Prostate gland (tissue), 2 donors: ENCODE results near the gene MBIP. TPM values are rescaled to one million over a fixed set of nuclear protein-coding genes. Genes with fewer than 3 reads are reported as not detected.

Experiments
- DNase-seq: peaks from one replicate; pipeline ENCODE4 v3.0.0-alpha.2; 2019; ENCODE audit warnings: low spot score
- H3K27ac ChIP-seq, 2 donors: fragments of 200-600 bp; sonication (generic); 2 replicates each; pipeline ENCODE4 v1.5.1; 2017 to 2019
- H3K27me3 ChIP-seq: fragments of 200-600 bp; sonication (generic); replicated peaks from 2 replicates; pipeline ENCODE4 v1.5.1; 2019; ENCODE audit not compliant: insufficient read depth
- H3K36me3 ChIP-seq, 2 donors: fragments of 200-600 bp; sonication (generic); 1 replicate in 1 of 2; 2 replicates in 1 of 2; pipeline versions ENCODE4 v1.5.1 to v1.8.1; 2017 to 2019
- H3K4me1 ChIP-seq: fragments of 200-600 bp; sonication (generic); replicated peaks from 2 replicates; pipeline ENCODE4 v1.5.1; 2019
- H3K4me3 ChIP-seq, 2 donors: fragments of 200-600 bp; sonication (generic); 2 replicates each; pipeline ENCODE4 v1.5.1; 2017 to 2019
- H3K9me3 ChIP-seq: fragments of 200-600 bp; sonication (generic); 2 replicates; pipeline ENCODE4 v1.5.1; 2017
- CTCF ChIP-seq, 4 experiments: fragments of 200-600 bp in 2 of 4; fragments of 450-650 bp in 2 of 4; sonication (generic) in 2 of 4; IDR thresholded peaks; 1 replicate in 3 of 4; 2 replicates in 1 of 4; pipeline ENCODE4 v1.5.1; 2016 to 2019; ENCODE audit warnings: antibody characterized with exemption in 4 of 4, mild to moderate bottlenecking in 2 of 4, moderate library complexity in 2 of 4
- POLR2A ChIP-seq: fragments of 450-650 bp; IDR thresholded peaks from one replicate; pipeline ENCODE4 v1.6.1; 2016; ENCODE audit warnings: antibody characterized with exemption, mild to moderate bottlenecking
- POLR2AphosphoS5 ChIP-seq: sonication (generic); formaldehyde crosslinking; IDR thresholded peaks from one replicate; pipeline ENCODE4 v1.6.1; 2017; ENCODE audit warnings: antibody characterized with exemption
- WGBS: methylation state at CpG from one replicate; pipeline ENCODE4 v1.1.5; 2018; 5-methylcytosine and 5-hydroxymethylcytosine counted together
- intact Hi-C: fragments of 100-400 bp; cut with DNase I; formaldehyde crosslinking; loops from one replicate; pipeline ENCODE4 v1.14.2; 2022
- total RNA-seq, 2 donors: library from RNA; depleted of rRNA; stranded (reverse); fragments of >200 nt; gene quantifications; one replicate each; pipeline ENCODE4 v1.1.0, GENCODE V29; 2016

MBIP gene, protein sequence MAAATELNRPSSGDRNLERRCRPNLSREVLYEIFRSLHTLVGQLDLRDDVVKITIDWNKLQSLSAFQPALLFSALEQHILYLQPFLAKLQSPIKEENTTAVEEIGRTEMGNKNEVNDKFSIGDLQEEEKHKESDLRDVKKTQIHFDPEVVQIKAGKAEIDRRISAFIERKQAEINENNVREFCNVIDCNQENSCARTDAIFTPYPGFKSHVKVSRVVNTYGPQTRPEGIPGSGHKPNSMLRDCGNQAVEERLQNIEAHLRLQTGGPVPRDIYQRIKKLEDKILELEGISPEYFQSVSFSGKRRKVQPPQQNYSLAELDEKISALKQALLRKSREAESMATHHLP
- 10 to 100 TPM; 15.0 to 17.7 TPM for total RNA-seq

DNA sequence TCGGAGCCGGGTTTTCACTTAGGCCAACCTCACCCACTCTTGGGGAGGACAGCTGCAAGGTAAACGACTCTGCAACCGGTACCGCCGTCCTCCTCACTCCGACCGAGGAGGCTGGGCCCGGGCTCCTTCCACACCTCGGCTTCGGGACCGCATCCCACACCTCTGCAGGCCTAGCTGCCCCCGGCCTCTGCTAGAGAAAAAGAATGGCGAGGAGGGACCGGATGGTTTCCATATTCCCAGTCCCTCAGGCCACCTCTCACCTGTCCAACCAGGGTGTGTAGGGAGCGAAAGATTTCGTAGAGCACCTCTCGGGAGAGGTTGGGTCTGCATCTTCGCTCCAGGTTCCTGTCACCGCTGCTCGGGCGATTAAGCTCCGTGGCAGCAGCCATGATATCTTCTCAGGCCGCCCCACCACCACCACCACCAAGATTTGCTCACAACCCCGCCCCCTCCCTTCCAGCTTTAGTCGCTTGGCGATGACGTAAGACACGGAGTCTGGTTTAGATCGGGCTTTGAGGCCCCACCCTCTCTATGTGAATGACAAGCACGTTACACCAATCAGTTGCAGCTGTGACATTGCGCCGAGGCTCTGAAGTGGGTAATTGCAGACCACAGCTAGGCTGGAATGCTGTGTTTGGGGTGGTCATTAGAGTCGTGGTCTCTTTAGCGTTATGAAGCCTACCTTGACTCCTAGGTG is at the start of gene MBIP:
MBIP (minus strand) TSS at position 438 of the 697 bp plus-strand sequence; CDS start at position 389, 49 bp downstream.
- under 1% methylated on average over 35 of the region's 35 CpGs for WGBS

GRCh38 chr14:36367985-36368774 is 47.7 kb upstream of the MBIP start:
- H3K4me3 ChIP-seq, result no peak overlapping the region
- no peaks in the 10 kb centered on the region for H3K27me3 ChIP-seq
- no peak for DNase-seq
- no peaks in the 10 kb centered on the region for H3K9me3 ChIP-seq
- no peaks in the 10 kb centered on the region for H3K4me1 ChIP-seq
- intact Hi-C loops, result no loop called here
- TF ChIP-seq POLR2AphosphoS5 (no peak), POLR2A (no peak), CTCF (IDR thresholded peaks at IDR 0.05) (no peak)
- no peaks in the 10 kb centered on the region for H3K36me3 ChIP-seq
- 41% methylated on average over 6 of the region's 6 CpGs for WGBS
- H3K27ac ChIP-seq, result no peak overlapping the region

More for the DNA sequence above, at the start of gene MBIP:
- no peaks in the 10 kb centered on the region for H3K27me3 ChIP-seq
- H3K36me3 ChIP-seq, result no peaks in the 10 kb centered on the region
- no peaks in the 10 kb centered on the region for H3K4me1 ChIP-seq
- peak within 1 kb of the TSS; percentile 71 to 83 for H3K4me3 ChIP-seq
- intact Hi-C loops, result no loop called here
- H3K27ac ChIP-seq, result peak within 1 kb of the TSS; percentile 83 to 87
- TF ChIP-seq CTCF (IDR thresholded peaks at IDR 0.05) (no peak), POLR2A (peak; percentile 63), POLR2AphosphoS5 (peak; percentile 86)
- DNase-seq, result peak; percentile 91
- H3K9me3 ChIP-seq, result no peaks in the 10 kb centered on the region

- H3K27me3 ChIP-seq, result no peaks in the 10 kb centered on the region
- no peak for DNase-seq
- H3K36me3 ChIP-seq, result no peaks in the 10 kb centered on the region
- H3K9me3 ChIP-seq, result no peaks in the 10 kb centered on the region
- no peak overlapping the region for H3K4me3 ChIP-seq
- no peak overlapping the region for H3K27ac ChIP-seq
- 18% methylated on average over 2 of the region's 2 CpGs for WGBS
- no peaks in the 10 kb centered on the region for H3K4me1 ChIP-seq
- TF ChIP-seq POLR2AphosphoS5 (no peak), CTCF (IDR thresholded peaks at IDR 0.05) (no peak), POLR2A (no peak)
- intact Hi-C loops, result no loop called here
Observed at GRCh38 chr14:36365766-36366165, 45.3 kb upstream of the MBIP start.

DNA sequence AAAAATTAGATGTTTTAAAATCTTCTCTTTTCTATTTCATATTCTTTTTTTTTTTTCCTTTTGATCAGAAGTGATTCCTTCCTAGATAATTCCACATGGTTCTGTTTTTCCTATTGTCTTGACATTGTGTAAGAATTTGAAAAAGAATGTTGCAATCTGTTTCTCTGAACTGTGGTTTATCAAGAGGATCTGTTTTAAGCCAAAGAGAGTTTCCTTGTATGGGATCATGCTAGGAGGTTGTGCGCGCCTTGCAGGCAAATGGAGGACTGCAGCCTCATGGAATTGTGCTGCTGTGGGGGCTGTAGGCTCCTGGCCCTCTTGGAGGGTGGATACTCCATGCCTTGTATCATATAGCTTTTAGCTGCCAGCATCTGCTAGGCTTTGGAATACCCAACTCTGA is 43.3 kb upstream of the MBIP start:
- Histone ChIP-seq H3K27me3 (no peaks in the 10 kb centered on the region), H3K27ac (no peak overlapping the region), H3K9me3 (no peaks in the 10 kb centered on the region), H3K4me1 (no peaks in the 10 kb centered on the region), H3K4me3 (no peak overlapping the region), H3K36me3 (no peaks in the 10 kb centered on the region)
- 84% methylated on average over 2 of the region's 2 CpGs for WGBS
- intact Hi-C loops, result no loop called here
- no peak for DNase-seq
- TF ChIP-seq CTCF (IDR thresholded peaks at IDR 0.05) (no peak), POLR2AphosphoS5 (no peak), POLR2A (no peak)
